ENCODE data around the gene ENO1. TPM values are rescaled to one million over a fixed set of nuclear protein-coding genes. Genes with fewer than 3 reads are reported as not detected.

Gene ENO1
- total RNA-seq, 1 experiment from 2014 or later, result 2,334 TPM

GRCh38 chr1:8863794-8864233 lies 14.7 kb downstream of the ENO1 start:
- Histone ChIP-seq H3K4me3 (replicated peaks in 1 of 2; ENCODE audit: low read depth in 1 of 2, low read length in 2 of 2) (no peak overlapping the region), H2AFZ (ENCODE audit: low read depth, low read length, poor library complexity, severe bottlenecking) (no peak overlapping the region), H3K9me3 (ENCODE audit: control insufficient read depth in 1 of 2, insufficient read depth in 1 of 2, low read depth in 1 of 2, low read length in 2 of 2) (no peaks in the 10 kb centered on the region), H3K27ac (ENCODE audit: low read depth, low read length) (peak overlapping the region; percentile 10; the same call in 1 of the 2 replicates), H4K20me1 (ENCODE audit: insufficient read depth) (peaks cover 73% of the 10 kb centered on the region), H3K4me2 (ENCODE audit: low read length) (no peak overlapping the region), H3K36me3 (ENCODE audit: control insufficient read depth in 1 of 2, insufficient read depth in 2 of 2, low read length in 2 of 2) (peaks cover 79 to 89% of the 10 kb centered on the region in 2 experiments), H3K79me2 (ENCODE audit: insufficient read depth, low read length) (peaks cover 85% of the 10 kb centered on the region), H3K4me1 (ENCODE audit: control insufficient read depth in 1 of 2, insufficient read depth in 2 of 2, low read length in 2 of 2) (peaks cover 2 to 41% of the 10 kb centered on the region in 2 experiments; a peak in 2 of 4 replicates), H3K27me3 (ENCODE audit: insufficient read depth, low read length) (no peaks in the 10 kb centered on the region), H3K9ac (ENCODE audit: low read length) (no peak overlapping the region), H3K9me2 (ENCODE audit: insufficient read depth) (no peaks in the 10 kb centered on the region)
- DNase-seq (ENCODE audit: low read depth, low spot score), result no peak
- TF ChIP-seq ELF1 (IDR thresholded peaks at IDR 0.05; ENCODE audit: borderline replicate concordance, low read depth) (no peak), POLR2AphosphoS5 (IDR thresholded peaks at IDR 0.05; ENCODE audit: low read depth, low read length) (peak; percentile 2; the same call in 1 of the 2 replicates)
- RAD21 ChIA-PET (ENCODE audit: low non-redundant PET in 1 of 2, low total read pairs in 2 of 2, uncharacterized antibody in 2 of 2, unreplicated experiment in 2 of 2), result no interaction called here
- no TSS peak for BruUV-seq (replicated peaks)
- CTCF ChIA-PET, result interaction anchor here (0.7 to 10.3 kb wide), 2 partner anchors 13 to 49 kb away, joined by 3 to 103 read pairs; no protein-coding TSS in a partner anchor
- POLR2A ChIA-PET, result interaction anchor here (1.7 kb wide), 1 partner anchor 10 kb away, joined by 5 read pairs; no protein-coding TSS in a partner anchor
- intact Hi-C loops (cut with micrococcal nuclease), result no loop called here
- ATAC-seq, result no peak

DNA sequence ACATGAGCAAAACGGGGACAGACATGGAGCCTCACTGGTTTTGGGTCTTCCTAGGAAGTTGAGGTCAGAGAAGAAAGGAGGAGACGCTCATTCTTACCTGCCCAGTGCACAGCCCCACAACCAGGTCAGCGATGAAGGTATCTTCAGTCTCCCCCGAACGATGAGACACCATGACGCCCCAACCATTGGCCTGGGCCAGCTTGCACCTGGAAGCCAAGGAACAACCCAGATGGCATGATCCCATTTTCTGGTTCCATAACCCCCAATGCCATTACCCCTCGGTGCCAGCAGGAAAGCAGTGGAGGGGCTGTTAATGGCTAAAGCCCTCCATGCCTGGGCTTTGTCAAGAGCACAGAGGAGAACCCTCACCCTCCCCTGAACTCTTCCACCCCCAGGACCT lies 15.3 kb downstream of the ENO1 start:
- Histone ChIP-seq H3K4me1 (ENCODE audit: control insufficient read depth in 1 of 2, insufficient read depth in 2 of 2, low read length in 2 of 2) (peaks cover 2 to 45% of the 10 kb centered on the region in 2 experiments; a peak in 2 of 4 replicates), H3K4me3 (replicated peaks in 1 of 2; ENCODE audit: low read depth in 1 of 2, low read length in 2 of 2) (no peak overlapping the region), H3K4me2 (ENCODE audit: low read length) (no peak overlapping the region), H2AFZ (ENCODE audit: low read depth, low read length, poor library complexity, severe bottlenecking) (no peak overlapping the region), H3K27ac (ENCODE audit: low read depth, low read length) (peak overlapping the region; percentile 4; the same call in 1 of the 2 replicates), H3K79me2 (ENCODE audit: insufficient read depth, low read length) (peaks cover 78% of the 10 kb centered on the region), H3K9ac (ENCODE audit: low read length) (no peak overlapping the region), H3K9me3 (ENCODE audit: control insufficient read depth in 1 of 2, insufficient read depth in 1 of 2, low read depth in 1 of 2, low read length in 2 of 2) (no peaks in the 10 kb centered on the region), H3K27me3 (ENCODE audit: insufficient read depth, low read length) (no peaks in the 10 kb centered on the region), H3K36me3 (ENCODE audit: control insufficient read depth in 1 of 2, insufficient read depth in 2 of 2, low read length in 2 of 2) (peaks cover 73 to 85% of the 10 kb centered on the region in 2 experiments), H4K20me1 (ENCODE audit: insufficient read depth) (peaks cover 72% of the 10 kb centered on the region), H3K9me2 (ENCODE audit: insufficient read depth) (no peaks in the 10 kb centered on the region)
- TF ChIP-seq SIN3A (IDR thresholded peaks at IDR 0.05; ENCODE audit: low read depth), result no peak
- TF ChIP-seq SP1 (IDR thresholded peaks at IDR 0.05; ENCODE audit: low read depth), result no peak
- TF ChIP-seq CEBPB (IDR thresholded peaks at IDR 0.05; ENCODE audit: low read depth), result no peak
- no peak for TF ChIP-seq EZH2phosphoT487 (IDR thresholded peaks at IDR 0.05; ENCODE audit: borderline replicate concordance)
- TF ChIP-seq ZNF274 (IDR thresholded peaks at IDR 0.05; ENCODE audit: low read depth, low read length), result no peak
- no peak for TF ChIP-seq SRF (IDR thresholded peaks at IDR 0.05; ENCODE audit: low read depth)
- TF ChIP-seq REST (IDR thresholded peaks at IDR 0.05; ENCODE audit: low read depth), result no peak
- TF ChIP-seq CBX3 (IDR thresholded peaks at IDR 0.05; ENCODE audit: low read depth), result no peak
- no peak for TF ChIP-seq JUND (IDR thresholded peaks at IDR 0.05)
- no peak; the same call in 1 of the 2 replicates for TF ChIP-seq POLR2AphosphoS5 (IDR thresholded peaks at IDR 0.05; ENCODE audit: low read depth, low read length)
- TF ChIP-seq, protein P1, sequence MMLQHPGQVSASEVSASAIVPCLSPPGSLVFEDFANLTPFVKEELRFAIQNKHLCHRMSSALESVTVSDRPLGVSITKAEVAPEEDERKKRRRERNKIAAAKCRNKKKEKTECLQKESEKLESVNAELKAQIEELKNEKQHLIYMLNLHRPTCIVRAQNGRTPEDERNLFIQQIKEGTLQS (IDR thresholded peaks at IDR 0.05), result no peak
- no peak for TF ChIP-seq POLR2A (IDR thresholded peaks at IDR 0.05; ENCODE audit: borderline replicate concordance, extremely low read depth, insufficient read depth, insufficient read length)
- DNase-seq (ENCODE audit: low read depth, low spot score), result no peak
- RAD21 ChIA-PET (ENCODE audit: low non-redundant PET in 1 of 2, low total read pairs in 2 of 2, uncharacterized antibody in 2 of 2, unreplicated experiment in 2 of 2), result no interaction called here
- no peak for ATAC-seq
- POLR2A ChIA-PET, result no interaction called here
- CTCF ChIA-PET, result interaction anchor here (0.6 to 10.3 kb wide), 4 partner anchors 11 to 331 kb away, joined by 4 to 103 read pairs (median 6); no protein-coding TSS in a partner anchor
- no TSS peak for BruUV-seq (replicated peaks)
- intact Hi-C loops (cut with micrococcal nuclease), result no loop called here

Measured in HCT116 (cell line).